ENCODE results near the gene SCAPER. TPM values are rescaled to one million over a fixed set of nuclear protein-coding genes. Genes with fewer than 3 reads are reported as not detected.

SCAPER gene
- total and polyA plus RNA-seq, 2 donors (not counting 1 experiment from before 2014, with no cell fraction given): 8.3 to 61.6 TPM

DNA sequence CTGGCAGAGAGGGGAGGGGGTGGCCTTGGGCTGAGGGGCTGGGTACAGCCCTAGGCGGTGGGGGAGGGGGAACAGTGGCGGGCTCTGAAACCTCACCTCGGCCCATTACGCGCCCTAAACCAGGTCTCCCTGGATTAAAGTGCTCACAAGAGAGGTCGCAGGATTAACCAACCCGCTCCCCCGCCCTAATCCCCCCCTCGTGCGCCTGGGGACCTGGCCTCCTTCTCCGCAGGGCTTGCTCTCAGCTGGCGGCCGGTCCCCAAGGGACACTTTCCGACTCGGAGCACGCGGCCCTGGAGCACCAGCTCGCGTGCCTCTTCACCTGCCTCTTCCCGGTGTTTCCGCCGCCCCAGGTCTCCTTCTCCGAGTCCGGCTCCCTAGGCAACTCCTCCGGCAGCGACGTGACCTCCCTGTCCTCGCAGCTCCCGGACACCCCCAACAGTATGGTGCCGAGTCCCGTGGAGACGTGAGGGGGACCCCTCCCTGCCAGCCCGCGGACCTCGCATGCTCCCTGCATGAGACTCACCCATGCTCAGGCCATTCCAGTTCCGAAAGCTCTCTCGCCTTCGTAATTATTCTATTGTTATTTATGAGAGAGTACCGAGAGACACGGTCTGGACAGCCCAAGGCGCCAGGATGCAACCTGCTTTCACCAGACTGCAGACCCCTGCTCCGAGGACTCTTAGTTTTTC, 563.6 kb downstream of the SCAPER start:
- peak overlapping the region in 4 of 5 experiments; percentile 15 to 54 (median 50) for H3K4me3 ChIP-seq (ENCODE audit: control extremely low read depth in 1 of 5, extremely low read depth in 1 of 5, insufficient read depth in 1 of 5, low read depth in 2 of 5, low read length in 4 of 5)
- H4K20me1 ChIP-seq (ENCODE audit: control insufficient read depth, insufficient read depth, low read length, poor library complexity, severe bottlenecking): peaks cover 41% of the 10 kb centered on the region
- ATAC-seq (ENCODE audit: low read depth): no peak
- H3K36me3 ChIP-seq (replicated peaks in 1 of 2; ENCODE audit: control extremely low read depth in 1 of 2, control insufficient read depth in 1 of 2, extremely low read depth in 1 of 2, insufficient read depth in 2 of 2, low read length in 1 of 2): no peaks in the 10 kb centered on the region
- peak overlapping the region; percentile 64 for H3K27ac Mint-ChIP-seq
- H3K79me2 ChIP-seq (ENCODE audit: control insufficient read depth, insufficient read depth, low read length): no peaks in the 10 kb centered on the region
- peak overlapping the region; percentile 7 for H3K9ac ChIP-seq (ENCODE audit: low read length)
- ChIA-PET POLR2A (no interaction called here), CTCF (interaction anchor here (1.2 kb wide), 1 partner anchor 106 kb away, joined by 4 read pairs; no protein-coding TSS in a partner anchor)
- H3K9me3 ChIP-seq (ENCODE audit: control extremely low read depth in 1 of 3, control insufficient read depth in 2 of 3, insufficient read depth in 1 of 3, low read length in 2 of 3): peaks cover 3 to 69% (median 10%) of the 10 kb centered on the region in 3 donors
- H2AFZ ChIP-seq (ENCODE audit: insufficient read depth, low read depth, low read length, poor library complexity, severe bottlenecking): no peak overlapping the region
- H3K4me2 ChIP-seq (replicated peaks; ENCODE audit: low read depth, low read length, poor library complexity, severe bottlenecking): peak overlapping the region; percentile 96
- H3K27me3 ChIP-seq (replicated peaks in 1 of 4; ENCODE audit: control extremely low read depth in 1 of 4, control insufficient read depth in 3 of 4, insufficient read depth in 4 of 4, low read length in 3 of 4): peaks cover 6 to 93% (median 78%) of the 10 kb centered on the region in 4 experiments
- 4% methylated on average over 36 of the region's 42 CpGs for WGBS (ENCODE audit: insufficient coverage)
- peaks cover 58% of the 10 kb centered on the region for H3K4me1 Mint-ChIP-seq
- DNase-seq: peak; percentile 67
- intact Hi-C loops (cut with micrococcal nuclease): no loop called here
- H3K4me1 ChIP-seq (ENCODE audit: control insufficient read depth in 2 of 2, insufficient read depth in 2 of 2, low read length in 2 of 2): peaks cover 78 to 89% of the 10 kb centered on the region in 2 donors
- H3K9me3 Mint-ChIP-seq (ENCODE audit: insufficient read depth): no peaks in the 10 kb centered on the region
- H3K4me3 Mint-ChIP-seq: peak overlapping the region; percentile 90
- TF ChIP-seq, protein P1, sequence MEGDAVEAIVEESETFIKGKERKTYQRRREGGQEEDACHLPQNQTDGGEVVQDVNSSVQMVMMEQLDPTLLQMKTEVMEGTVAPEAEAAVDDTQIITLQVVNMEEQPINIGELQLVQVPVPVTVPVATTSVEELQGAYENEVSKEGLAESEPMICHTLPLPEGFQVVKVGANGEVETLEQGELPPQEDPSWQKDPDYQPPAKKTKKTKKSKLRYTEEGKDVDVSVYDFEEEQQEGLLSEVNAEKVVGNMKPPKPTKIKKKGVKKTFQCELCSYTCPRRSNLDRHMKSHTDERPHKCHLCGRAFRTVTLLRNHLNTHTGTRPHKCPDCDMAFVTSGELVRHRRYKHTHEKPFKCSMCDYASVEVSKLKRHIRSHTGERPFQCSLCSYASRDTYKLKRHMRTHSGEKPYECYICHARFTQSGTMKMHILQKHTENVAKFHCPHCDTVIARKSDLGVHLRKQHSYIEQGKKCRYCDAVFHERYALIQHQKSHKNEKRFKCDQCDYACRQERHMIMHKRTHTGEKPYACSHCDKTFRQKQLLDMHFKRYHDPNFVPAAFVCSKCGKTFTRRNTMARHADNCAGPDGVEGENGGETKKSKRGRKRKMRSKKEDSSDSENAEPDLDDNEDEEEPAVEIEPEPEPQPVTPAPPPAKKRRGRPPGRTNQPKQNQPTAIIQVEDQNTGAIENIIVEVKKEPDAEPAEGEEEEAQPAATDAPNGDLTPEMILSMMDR (IDR thresholded peaks at IDR 0.05): no peak
- peak; percentile 96 for TF ChIP-seq EZH2 (IDR thresholded peaks at IDR 0.05; ENCODE audit: borderline replicate concordance, insufficient read depth, low read depth, low read length, poor library complexity, severe bottlenecking)
- H3K27ac ChIP-seq (ENCODE audit: low read length in 2 of 2): no peak overlapping the region
- peaks cover 73% of the 10 kb centered on the region for H3K27me3 Mint-ChIP-seq

DNA sequence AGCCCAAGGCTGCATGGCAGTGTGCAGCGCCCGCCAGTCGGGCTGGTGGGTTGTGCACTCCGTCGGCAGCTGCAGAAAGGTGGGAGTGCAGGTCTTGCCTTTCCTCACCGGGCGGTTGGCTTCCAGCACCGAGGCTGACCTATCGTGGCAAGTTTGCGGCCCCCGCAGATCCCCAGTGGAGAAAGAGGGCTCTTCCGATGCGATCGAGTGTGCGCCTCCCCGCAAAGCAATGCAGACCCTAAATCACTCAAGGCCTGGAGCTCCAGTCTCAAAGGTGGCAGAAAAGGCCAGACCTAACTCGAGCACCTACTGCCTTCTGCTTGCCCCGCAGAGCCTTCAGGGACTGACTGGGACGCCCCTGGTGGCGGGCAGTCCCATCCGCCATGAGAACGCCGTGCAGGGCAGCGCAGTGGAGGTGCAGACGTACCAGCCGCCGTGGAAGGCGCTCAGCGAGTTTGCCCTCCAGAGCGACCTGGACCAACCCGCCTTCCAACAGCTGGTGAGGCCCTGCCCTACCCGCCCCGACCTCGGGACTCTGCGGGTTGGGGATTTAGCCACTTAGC, 564.3 kb downstream of the SCAPER start:
- Histone ChIP-seq H3K9me3 (ENCODE audit: control extremely low read depth in 1 of 3, control insufficient read depth in 2 of 3, insufficient read depth in 1 of 3, low read length in 2 of 3) (peaks cover 3 to 69% (median 10%) of the 10 kb centered on the region in 3 donors), H3K9ac (ENCODE audit: low read length) (peak overlapping the region; percentile 70), H3K79me2 (ENCODE audit: control insufficient read depth, insufficient read depth, low read length) (no peaks in the 10 kb centered on the region), H2AFZ (ENCODE audit: insufficient read depth, low read depth, low read length, poor library complexity, severe bottlenecking) (peak overlapping the region; percentile 75), H3K4me2 (replicated peaks; ENCODE audit: low read depth, low read length, poor library complexity, severe bottlenecking) (peak overlapping the region; percentile 96), H4K20me1 (ENCODE audit: control insufficient read depth, insufficient read depth, low read length, poor library complexity, severe bottlenecking) (peaks cover 41% of the 10 kb centered on the region), H3K27me3 (replicated peaks in 1 of 4; ENCODE audit: control extremely low read depth in 1 of 4, control insufficient read depth in 3 of 4, insufficient read depth in 4 of 4, low read length in 3 of 4) (peaks cover 6 to 93% (median 77%) of the 10 kb centered on the region in 4 experiments), H3K4me1 (ENCODE audit: control insufficient read depth in 2 of 2, insufficient read depth in 2 of 2, low read length in 2 of 2) (peaks cover 78 to 89% of the 10 kb centered on the region in 2 donors), H3K27ac (ENCODE audit: low read length in 2 of 2) (no peak overlapping the region), H3K36me3 (replicated peaks in 1 of 2; ENCODE audit: control extremely low read depth in 1 of 2, control insufficient read depth in 1 of 2, extremely low read depth in 1 of 2, insufficient read depth in 2 of 2, low read length in 1 of 2) (no peaks in the 10 kb centered on the region), H3K4me3 (ENCODE audit: control extremely low read depth in 1 of 5, extremely low read depth in 1 of 5, insufficient read depth in 1 of 5, low read depth in 2 of 5, low read length in 4 of 5) (peak overlapping the region; percentile 32 to 73 (median 53))
- TF ChIP-seq EZH2 (IDR thresholded peaks at IDR 0.05; ENCODE audit: borderline replicate concordance, insufficient read depth, low read depth, low read length, poor library complexity, severe bottlenecking): no peak
- TF ChIP-seq, protein P1 (IDR thresholded peaks at IDR 0.05): peak; percentile 40
- H3K27me3 Mint-ChIP-seq: peaks cover 74% of the 10 kb centered on the region
- H3K4me3 Mint-ChIP-seq: peak overlapping the region; percentile 90
- 3% methylated on average over 35 of the region's 35 CpGs for WGBS (ENCODE audit: insufficient coverage)
- peaks cover 62% of the 10 kb centered on the region for H3K4me1 Mint-ChIP-seq
- ChIA-PET CTCF (interaction anchor here (1.2 kb wide), 1 partner anchor 106 kb away, joined by 4 read pairs; no protein-coding TSS in a partner anchor), POLR2A (interaction anchor here (1.3 kb wide), 1 partner anchor 29 kb away, joined by 7 read pairs; the partner anchor contains the start of gene ETFA)
- DNase-seq (peak; percentile 80), ATAC-seq (ENCODE audit: low read depth) (peak; percentile 56)
- no peak overlapping the region for H3K27ac Mint-ChIP-seq
- intact Hi-C loops (cut with micrococcal nuclease): no loop called here
- H3K9me3 Mint-ChIP-seq (ENCODE audit: insufficient read depth): no peaks in the 10 kb centered on the region
